ENCODE data around the gene ODR4. TPM values are rescaled to one million over a fixed set of nuclear protein-coding genes. Genes with fewer than 3 reads are reported as not detected.
A peak's percentile ranks its signal among the peaks of the same experiment; 100 is the strongest.
"Not testable (repeated sequence)": the region's sequence is repeated elsewhere in the genome, so short reads cannot be mapped to it uniquely, and the experiment has no call there.

Gene ODR4
- total RNA-seq, 1 donor: 13.8 TPM

DNA sequence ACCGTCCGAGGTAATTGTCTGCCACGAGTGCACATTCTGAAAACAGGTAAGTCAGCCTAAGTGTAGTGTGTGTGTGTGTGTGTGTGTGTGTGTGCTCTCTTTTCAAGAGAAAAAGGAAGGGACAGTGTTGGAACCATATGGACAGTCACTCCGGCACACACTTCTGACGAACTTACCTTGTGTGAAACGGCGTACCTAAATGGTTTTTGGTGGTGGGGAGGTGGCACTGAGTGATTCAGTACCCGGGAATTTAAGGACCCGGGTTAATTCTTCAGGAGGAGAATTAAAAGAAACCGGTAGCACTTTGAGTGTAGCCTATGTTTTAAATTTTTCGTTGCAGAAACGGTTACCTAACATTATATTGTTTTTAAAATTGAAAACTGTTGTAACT lies 286 bp downstream of the ODR4 start:
- peaks cover 29% of the 10 kb centered on the region for H3K36me3 ChIP-seq (ENCODE audit: insufficient read depth, low read length)
- H3K4me1 ChIP-seq (ENCODE audit: insufficient read depth, low read length): peaks cover 17% of the 10 kb centered on the region
- H2AFZ ChIP-seq (ENCODE audit: low read length): peak overlapping the region; percentile 91
- H3K4me2 ChIP-seq (ENCODE audit: insufficient read depth, low read length): peak overlapping the region; percentile 83
- TF ChIP-seq, protein P1, sequence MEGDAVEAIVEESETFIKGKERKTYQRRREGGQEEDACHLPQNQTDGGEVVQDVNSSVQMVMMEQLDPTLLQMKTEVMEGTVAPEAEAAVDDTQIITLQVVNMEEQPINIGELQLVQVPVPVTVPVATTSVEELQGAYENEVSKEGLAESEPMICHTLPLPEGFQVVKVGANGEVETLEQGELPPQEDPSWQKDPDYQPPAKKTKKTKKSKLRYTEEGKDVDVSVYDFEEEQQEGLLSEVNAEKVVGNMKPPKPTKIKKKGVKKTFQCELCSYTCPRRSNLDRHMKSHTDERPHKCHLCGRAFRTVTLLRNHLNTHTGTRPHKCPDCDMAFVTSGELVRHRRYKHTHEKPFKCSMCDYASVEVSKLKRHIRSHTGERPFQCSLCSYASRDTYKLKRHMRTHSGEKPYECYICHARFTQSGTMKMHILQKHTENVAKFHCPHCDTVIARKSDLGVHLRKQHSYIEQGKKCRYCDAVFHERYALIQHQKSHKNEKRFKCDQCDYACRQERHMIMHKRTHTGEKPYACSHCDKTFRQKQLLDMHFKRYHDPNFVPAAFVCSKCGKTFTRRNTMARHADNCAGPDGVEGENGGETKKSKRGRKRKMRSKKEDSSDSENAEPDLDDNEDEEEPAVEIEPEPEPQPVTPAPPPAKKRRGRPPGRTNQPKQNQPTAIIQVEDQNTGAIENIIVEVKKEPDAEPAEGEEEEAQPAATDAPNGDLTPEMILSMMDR (IDR thresholded peaks at IDR 0.05; ENCODE audit: extremely low read depth, low read depth, low read length): no peak
- H4K20me1 ChIP-seq (ENCODE audit: insufficient read depth, low read length): peaks cover 6% of the 10 kb centered on the region
- H3K4me3 ChIP-seq (ENCODE audit: insufficient read depth, low read length): peak overlapping the region; percentile 89
- no peaks in the 10 kb centered on the region for H3K27me3 ChIP-seq (ENCODE audit: insufficient read depth, low read length)
- peak overlapping the region; percentile 99 for H3K27ac ChIP-seq (ENCODE audit: low read depth, low read length)
- peak; percentile 68 for DNase-seq (ENCODE audit: insufficient read length, low spot score, missing footprints)
- H3K9me3 ChIP-seq (ENCODE audit: low read depth, low read length): no peaks in the 10 kb centered on the region
- peaks cover 78% of the 10 kb centered on the region for H3K79me2 ChIP-seq (ENCODE audit: insufficient read depth, low read length)

DNA sequence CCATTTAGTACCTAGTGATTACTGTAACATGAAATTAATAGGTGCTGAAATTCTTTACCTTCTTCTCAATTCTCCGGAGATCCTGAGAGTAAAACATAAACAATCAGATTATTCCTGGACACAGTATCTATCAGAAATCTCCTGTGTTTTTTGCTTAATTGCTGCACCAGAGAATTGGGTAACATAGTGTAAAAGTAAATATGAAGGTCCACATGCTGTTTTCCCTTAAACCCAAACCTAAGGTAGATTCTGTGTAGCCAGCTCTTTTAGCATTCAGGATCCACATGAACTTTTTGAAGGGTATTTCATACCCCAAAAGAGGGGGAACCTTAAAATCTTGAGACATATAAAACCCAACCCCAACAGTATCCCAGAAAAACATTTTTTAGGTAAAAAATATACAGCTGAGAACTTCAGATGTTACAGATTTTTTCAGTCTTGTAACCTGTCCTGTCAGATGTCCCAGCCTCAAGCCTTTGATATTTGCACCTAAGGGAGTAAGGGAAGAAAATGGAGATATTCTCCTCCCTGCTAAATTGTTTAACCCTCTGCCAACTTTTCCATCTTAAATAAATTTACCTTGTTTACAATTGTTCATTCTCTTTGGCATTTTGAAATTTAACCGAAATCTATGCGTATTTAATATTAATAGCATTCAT lies 11.2 kb downstream of the ODR4 start:
- H3K79me2 ChIP-seq (ENCODE audit: insufficient read depth, low read length): peaks cover 7% of the 10 kb centered on the region

DNA sequence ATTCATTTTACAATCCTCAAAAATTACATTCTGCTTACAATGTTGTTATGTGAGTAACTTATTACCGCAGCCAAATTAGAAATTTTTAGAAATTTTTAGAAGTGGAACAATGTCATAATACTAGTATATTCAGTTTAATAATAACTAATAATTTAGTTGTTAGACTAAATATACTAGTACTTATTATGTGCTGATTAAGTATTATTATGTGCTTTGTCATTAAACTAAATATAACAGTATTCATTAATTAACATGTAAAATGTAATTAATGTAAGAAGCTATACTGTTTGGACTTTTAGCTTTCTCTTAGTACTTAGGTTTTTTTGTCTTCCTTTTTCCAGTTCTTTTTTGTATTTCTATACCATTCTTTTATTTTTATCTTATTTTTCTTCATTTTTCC lies 15.3 kb downstream of the ODR4 start:
- Histone ChIP-seq H3K9me3 (ENCODE audit: low read depth, low read length) (no peaks in the 10 kb centered on the region), H3K27me3 (ENCODE audit: insufficient read depth, low read length) (no peaks in the 10 kb centered on the region), H3K27ac (ENCODE audit: low read depth, low read length) (no peak overlapping the region), H3K36me3 (ENCODE audit: insufficient read depth, low read length) (peaks cover 68% of the 10 kb centered on the region), H3K4me3 (ENCODE audit: insufficient read depth, low read length) (no peak overlapping the region), H2AFZ (ENCODE audit: low read length) (no peak overlapping the region), H3K4me1 (ENCODE audit: insufficient read depth, low read length) (no peaks in the 10 kb centered on the region), H4K20me1 (ENCODE audit: insufficient read depth, low read length) (no peaks in the 10 kb centered on the region), H3K79me2 (ENCODE audit: insufficient read depth, low read length) (no peaks in the 10 kb centered on the region), H3K4me2 (ENCODE audit: insufficient read depth, low read length) (no peak overlapping the region)
- TF ChIP-seq, protein P1 (IDR thresholded peaks at IDR 0.05; ENCODE audit: extremely low read depth, low read depth, low read length): no peak
- no peak for DNase-seq (ENCODE audit: insufficient read length, low spot score, missing footprints)

More for the DNA sequence above, 11.2 kb downstream of the ODR4 start:
- no peak overlapping the region for H3K4me3 ChIP-seq (ENCODE audit: insufficient read depth, low read length)
- H3K4me1 ChIP-seq (ENCODE audit: insufficient read depth, low read length): no peaks in the 10 kb centered on the region
- no peaks in the 10 kb centered on the region for H4K20me1 ChIP-seq (ENCODE audit: insufficient read depth, low read length)
- no peak overlapping the region for H3K4me2 ChIP-seq (ENCODE audit: insufficient read depth, low read length)
- peaks cover 68% of the 10 kb centered on the region for H3K36me3 ChIP-seq (ENCODE audit: insufficient read depth, low read length)
- H2AFZ ChIP-seq (ENCODE audit: low read length): no peak overlapping the region
- TF ChIP-seq, protein P1 (IDR thresholded peaks at IDR 0.05; ENCODE audit: extremely low read depth, low read depth, low read length): no peak
- no peaks in the 10 kb centered on the region for H3K9me3 ChIP-seq (ENCODE audit: low read depth, low read length)
- H3K27me3 ChIP-seq (ENCODE audit: insufficient read depth, low read length): no peaks in the 10 kb centered on the region
- H3K27ac ChIP-seq (ENCODE audit: low read depth, low read length): no peak overlapping the region
- no peak for DNase-seq (ENCODE audit: insufficient read length, low spot score, missing footprints)

DNA sequence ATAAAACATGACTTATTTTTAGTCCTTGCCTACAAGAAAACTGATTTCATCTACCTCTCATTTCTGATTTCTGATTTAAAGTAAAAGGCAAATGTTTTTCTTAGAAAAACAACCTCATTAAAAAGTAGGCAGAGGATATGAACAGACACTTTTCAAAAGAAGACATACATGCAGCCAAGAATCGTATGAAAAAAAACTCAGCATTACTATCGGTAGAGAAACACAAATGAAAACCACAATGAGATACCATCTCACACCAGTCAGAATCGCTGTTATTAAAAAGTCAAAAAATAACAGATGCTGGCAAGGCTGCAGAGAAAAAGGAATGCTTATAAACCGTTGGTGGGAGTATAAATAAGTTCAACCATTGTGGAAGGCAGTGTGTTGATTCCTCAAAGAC lies 16.2 kb downstream of the ODR4 start:
- Histone ChIP-seq H3K36me3 (ENCODE audit: insufficient read depth, low read length) (peaks cover 75% of the 10 kb centered on the region), H4K20me1 (ENCODE audit: insufficient read depth, low read length) (no peaks in the 10 kb centered on the region), H3K27ac (ENCODE audit: low read depth, low read length) (no peak overlapping the region), H3K9me3 (ENCODE audit: low read depth, low read length) (no peaks in the 10 kb centered on the region), H3K4me2 (ENCODE audit: insufficient read depth, low read length) (no peak overlapping the region), H2AFZ (ENCODE audit: low read length) (no peak overlapping the region), H3K4me3 (ENCODE audit: insufficient read depth, low read length) (no peak overlapping the region), H3K27me3 (ENCODE audit: insufficient read depth, low read length) (no peaks in the 10 kb centered on the region), H3K79me2 (ENCODE audit: insufficient read depth, low read length) (no peaks in the 10 kb centered on the region), H3K4me1 (ENCODE audit: insufficient read depth, low read length) (no peaks in the 10 kb centered on the region)
- no peak for DNase-seq (ENCODE audit: insufficient read length, low spot score, missing footprints)
- TF ChIP-seq, protein P1 (IDR thresholded peaks at IDR 0.05; ENCODE audit: extremely low read depth, low read depth, low read length): no peak

DNA sequence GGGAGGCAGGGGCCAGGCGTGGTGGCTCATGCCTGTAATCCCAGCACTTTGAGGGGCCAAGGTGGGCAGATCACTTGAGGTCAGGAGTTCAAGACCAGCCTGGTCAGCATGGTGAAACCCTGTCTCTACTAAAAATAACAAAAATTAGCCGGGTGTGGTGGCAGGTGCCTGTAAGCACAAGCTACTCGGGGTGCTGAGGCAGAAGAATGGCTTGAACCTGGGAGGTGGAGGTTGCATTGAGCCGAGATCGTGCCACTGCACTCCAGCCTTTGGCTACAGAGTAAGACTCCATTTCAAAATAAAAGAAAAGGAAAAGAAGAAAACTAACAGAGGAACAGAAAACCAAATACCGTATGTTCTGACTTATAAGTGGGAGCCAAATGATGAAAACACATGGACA lies 17.1 kb downstream of the ODR4 start:
- H3K4me1 ChIP-seq (ENCODE audit: insufficient read depth, low read length); H2AFZ ChIP-seq (ENCODE audit: low read length); H3K4me2 ChIP-seq (ENCODE audit: insufficient read depth, low read length); H3K79me2 ChIP-seq (ENCODE audit: insufficient read depth, low read length); H3K27me3 ChIP-seq (ENCODE audit: insufficient read depth, low read length); H4K20me1 ChIP-seq (ENCODE audit: insufficient read depth, low read length); H3K9me3 ChIP-seq (ENCODE audit: low read depth, low read length); DNase-seq (ENCODE audit: insufficient read length, low spot score, missing footprints); H3K4me3 ChIP-seq (ENCODE audit: insufficient read depth, low read length); H3K27ac ChIP-seq (ENCODE audit: low read depth, low read length): not testable (repeated sequence)
- peaks cover 76% of the 10 kb centered on the region for H3K36me3 ChIP-seq (ENCODE audit: insufficient read depth, low read length)

DNA sequence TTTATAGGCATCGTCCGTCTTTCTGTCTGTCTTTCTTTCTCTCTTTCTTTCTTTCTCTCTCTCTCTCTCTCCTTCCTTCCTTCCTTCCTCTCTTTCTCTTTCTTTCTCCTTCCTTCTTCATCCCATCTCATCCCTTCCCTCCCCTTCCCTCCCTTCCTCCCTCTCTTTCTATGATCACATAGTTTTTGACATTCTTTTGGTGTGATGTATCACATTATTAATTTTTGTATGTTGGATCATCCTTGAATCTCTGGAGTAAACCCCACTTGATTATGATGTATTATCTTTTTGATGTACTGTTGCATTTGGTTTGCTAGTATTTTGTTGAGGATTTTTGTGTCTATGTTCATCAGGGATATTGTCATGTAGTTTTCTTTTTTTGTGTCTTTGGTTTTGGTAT lies 25.8 kb downstream of the ODR4 start:
- H3K9me3 ChIP-seq (ENCODE audit: low read depth, low read length); H2AFZ ChIP-seq (ENCODE audit: low read length); H3K4me3 ChIP-seq (ENCODE audit: insufficient read depth, low read length); H3K27ac ChIP-seq (ENCODE audit: low read depth, low read length); H3K4me1 ChIP-seq (ENCODE audit: insufficient read depth, low read length); H3K27me3 ChIP-seq (ENCODE audit: insufficient read depth, low read length); H3K4me2 ChIP-seq (ENCODE audit: insufficient read depth, low read length); H3K79me2 ChIP-seq (ENCODE audit: insufficient read depth, low read length); H4K20me1 ChIP-seq (ENCODE audit: insufficient read depth, low read length); DNase-seq (ENCODE audit: insufficient read length, low spot score, missing footprints): not testable (repeated sequence)
- peaks cover 43% of the 10 kb centered on the region for H3K36me3 ChIP-seq (ENCODE audit: insufficient read depth, low read length)

Data from osteoblast (primary cell).